IPS-NIHi7 (cell line): ENCODE measurements around the gene MDK.

Experiments used
- DNase-seq: peaks from one replicate; pipeline ENCODE4 v3.0.0; 2012; ENCODE audit warnings: mixed read lengths; ENCODE audit errors: extremely low spot score

The MDK gene

GRCh38 chr11:46382646-46383403 is 1.4 kb downstream of the MDK start:
- DNase-seq, result peak; percentile 63

GRCh38 chr11:46383404-46383758 is 1.9 kb downstream of the MDK start:
- no peak for DNase-seq

- no peak for DNase-seq
Observed at GRCh38 chr11:46383974-46384701, 2.7 kb downstream of the MDK start.

- no peak for DNase-seq
Observed at GRCh38 chr11:46385169-46386004, 3.9 kb downstream of the MDK start.

GRCh38 chr11:46386005-46386578 is 4.6 kb downstream of the MDK start:
- no peak for DNase-seq

GRCh38 chr11:46386674-46387073 is 5.2 kb downstream of the MDK start:
- DNase-seq, result no peak

GRCh38 chr11:46387456-46387855 is 6.0 kb downstream of the MDK start:
- no peak for DNase-seq

GRCh38 chr11:46387919-46388618 is 6.6 kb downstream of the MDK start:
- DNase-seq, result no peak

- DNase-seq, result peak; percentile 45
Observed at GRCh38 chr11:46388619-46389449, 7.4 kb downstream of the MDK start.

- DNase-seq, result peak; percentile 88
Observed at GRCh38 chr11:46389450-46390330, 8.2 kb downstream of the MDK start.

- no peak for DNase-seq
Observed at GRCh38 chr11:46390331-46391171, 9.1 kb downstream of the MDK start.

GRCh38 chr11:46391186-46391577 is 9.7 kb downstream of the MDK start:
- no peak for DNase-seq

- DNase-seq, result peak; percentile 82
Observed at GRCh38 chr11:46391578-46392420, 10.3 kb downstream of the MDK start, which contains the start of gene CHRM4. CHRM4 (minus strand) TSS chr11:46391776; CDS start chr11:46386557, 5,219 bp downstream.

GRCh38 chr11:46392421-46393230 is 11.2 kb downstream of the MDK start:
- DNase-seq, result peak; percentile 96

- no peak for DNase-seq
Observed at GRCh38 chr11:46393231-46393616, 11.8 kb downstream of the MDK start.

GRCh38 chr11:46393759-46394158 is 12.3 kb downstream of the MDK start:
- no peak for DNase-seq

- no peak for DNase-seq
Observed at GRCh38 chr11:46397526-46397925, 16.1 kb downstream of the MDK start.
